OCI-LY3 (cell line): ENCODE results near the gene ANO10.

Source experiments
- EZH2phosphoT487 ChIP-seq: fragments of 200-600 bp; shearing (Covaris generic); IDR thresholded peaks from 2 replicates; pipeline ENCODE4 v1.6.1; 2018; ENCODE audit warnings: antibody characterized with exemption, mixed run types, low read depth
- TF ChIP-seq, protein P1 (sequence below): fragments of 200-600, 300-600 bp; sonication (generic); IDR thresholded peaks from 2 replicates; pipeline ENCODE4 v1.5.1; 2014; ENCODE audit warnings: antibody characterized with exemption, low read length, low read depth

DNA sequence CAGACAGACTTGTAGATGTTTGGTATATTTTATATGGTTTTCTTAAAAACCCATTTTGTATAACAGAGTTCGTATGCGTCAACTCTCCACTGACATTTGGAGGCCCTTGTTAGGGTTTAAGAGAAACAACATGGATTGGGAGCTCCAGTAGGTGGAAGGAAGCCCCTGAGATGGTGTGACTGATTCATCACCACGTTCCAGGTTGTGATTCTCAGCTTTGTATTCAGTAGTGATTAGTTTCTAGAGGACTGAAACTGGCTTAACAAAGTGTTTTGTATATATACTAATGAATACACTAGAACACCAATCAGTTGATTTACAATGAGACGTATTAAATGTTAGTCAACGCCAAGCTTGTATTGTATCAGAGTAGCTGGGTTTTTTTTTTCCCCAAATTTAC lies 301.5 kb downstream of the ANO10 start:
- TF ChIP-seq, protein P1, sequence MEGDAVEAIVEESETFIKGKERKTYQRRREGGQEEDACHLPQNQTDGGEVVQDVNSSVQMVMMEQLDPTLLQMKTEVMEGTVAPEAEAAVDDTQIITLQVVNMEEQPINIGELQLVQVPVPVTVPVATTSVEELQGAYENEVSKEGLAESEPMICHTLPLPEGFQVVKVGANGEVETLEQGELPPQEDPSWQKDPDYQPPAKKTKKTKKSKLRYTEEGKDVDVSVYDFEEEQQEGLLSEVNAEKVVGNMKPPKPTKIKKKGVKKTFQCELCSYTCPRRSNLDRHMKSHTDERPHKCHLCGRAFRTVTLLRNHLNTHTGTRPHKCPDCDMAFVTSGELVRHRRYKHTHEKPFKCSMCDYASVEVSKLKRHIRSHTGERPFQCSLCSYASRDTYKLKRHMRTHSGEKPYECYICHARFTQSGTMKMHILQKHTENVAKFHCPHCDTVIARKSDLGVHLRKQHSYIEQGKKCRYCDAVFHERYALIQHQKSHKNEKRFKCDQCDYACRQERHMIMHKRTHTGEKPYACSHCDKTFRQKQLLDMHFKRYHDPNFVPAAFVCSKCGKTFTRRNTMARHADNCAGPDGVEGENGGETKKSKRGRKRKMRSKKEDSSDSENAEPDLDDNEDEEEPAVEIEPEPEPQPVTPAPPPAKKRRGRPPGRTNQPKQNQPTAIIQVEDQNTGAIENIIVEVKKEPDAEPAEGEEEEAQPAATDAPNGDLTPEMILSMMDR, result no peak
- no peak for TF ChIP-seq EZH2phosphoT487
